ENCODE data around the gene NME4. TPM values are rescaled to one million over a fixed set of nuclear protein-coding genes. Genes with fewer than 3 reads are reported as not detected.

NME4 gene
- total RNA-seq, 4 donors from 2014 or later, result 31.7 to 65.0 (median 59.7) TPM

DNA sequence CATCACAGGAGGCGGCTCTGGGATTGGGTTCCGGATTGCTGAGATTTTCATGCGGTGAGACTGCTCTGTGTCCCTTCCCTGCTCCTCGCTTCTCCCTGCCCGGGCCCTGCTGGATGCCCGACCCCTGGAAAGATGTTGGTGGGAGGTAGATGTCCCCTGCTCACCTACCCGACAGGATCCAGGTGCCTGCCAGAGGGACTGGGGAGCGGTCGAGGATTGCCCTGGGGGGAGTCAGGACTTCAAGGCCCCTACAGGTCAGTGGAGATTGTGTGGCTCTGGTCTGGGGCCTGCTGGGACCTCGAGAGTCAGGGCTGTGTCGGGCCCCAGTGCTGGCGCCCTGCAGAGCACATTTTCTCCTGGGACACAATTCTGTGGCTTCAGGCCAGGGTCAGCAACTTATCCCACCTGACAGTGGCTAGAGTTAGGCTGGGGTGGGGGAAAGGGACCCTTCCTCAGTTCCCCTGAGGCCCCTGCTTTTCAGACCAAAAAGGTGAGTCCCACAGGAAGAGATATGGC is 8.0 kb downstream of the NME4 start:
- DNase-seq, result no peak
- no peaks in the 10 kb centered on the region for H3K36me3 ChIP-seq
- no peak for TF ChIP-seq POLR2A (IDR thresholded peaks at IDR 0.05)
- TF ChIP-seq, protein P1, sequence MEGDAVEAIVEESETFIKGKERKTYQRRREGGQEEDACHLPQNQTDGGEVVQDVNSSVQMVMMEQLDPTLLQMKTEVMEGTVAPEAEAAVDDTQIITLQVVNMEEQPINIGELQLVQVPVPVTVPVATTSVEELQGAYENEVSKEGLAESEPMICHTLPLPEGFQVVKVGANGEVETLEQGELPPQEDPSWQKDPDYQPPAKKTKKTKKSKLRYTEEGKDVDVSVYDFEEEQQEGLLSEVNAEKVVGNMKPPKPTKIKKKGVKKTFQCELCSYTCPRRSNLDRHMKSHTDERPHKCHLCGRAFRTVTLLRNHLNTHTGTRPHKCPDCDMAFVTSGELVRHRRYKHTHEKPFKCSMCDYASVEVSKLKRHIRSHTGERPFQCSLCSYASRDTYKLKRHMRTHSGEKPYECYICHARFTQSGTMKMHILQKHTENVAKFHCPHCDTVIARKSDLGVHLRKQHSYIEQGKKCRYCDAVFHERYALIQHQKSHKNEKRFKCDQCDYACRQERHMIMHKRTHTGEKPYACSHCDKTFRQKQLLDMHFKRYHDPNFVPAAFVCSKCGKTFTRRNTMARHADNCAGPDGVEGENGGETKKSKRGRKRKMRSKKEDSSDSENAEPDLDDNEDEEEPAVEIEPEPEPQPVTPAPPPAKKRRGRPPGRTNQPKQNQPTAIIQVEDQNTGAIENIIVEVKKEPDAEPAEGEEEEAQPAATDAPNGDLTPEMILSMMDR (IDR thresholded peaks at IDR 0.05), result no peak
- H3K27me3 ChIP-seq, result no peaks in the 10 kb centered on the region
- H3K9me3 ChIP-seq, result no peaks in the 10 kb centered on the region
- intact Hi-C loops (cut with DNase I), result no loop called here
- no peak overlapping the region for H3K27ac ChIP-seq
- H3K4me3 ChIP-seq (replicated peaks in 1 of 3), result no peak overlapping the region
- H3K4me1 ChIP-seq, result peaks cover 3 to 5% of the 10 kb centered on the region in 2 donors
- 93 to 94% methylated on average over 6 to 11 of the region's 12 CpGs for WGBS, 2 donors

DNA sequence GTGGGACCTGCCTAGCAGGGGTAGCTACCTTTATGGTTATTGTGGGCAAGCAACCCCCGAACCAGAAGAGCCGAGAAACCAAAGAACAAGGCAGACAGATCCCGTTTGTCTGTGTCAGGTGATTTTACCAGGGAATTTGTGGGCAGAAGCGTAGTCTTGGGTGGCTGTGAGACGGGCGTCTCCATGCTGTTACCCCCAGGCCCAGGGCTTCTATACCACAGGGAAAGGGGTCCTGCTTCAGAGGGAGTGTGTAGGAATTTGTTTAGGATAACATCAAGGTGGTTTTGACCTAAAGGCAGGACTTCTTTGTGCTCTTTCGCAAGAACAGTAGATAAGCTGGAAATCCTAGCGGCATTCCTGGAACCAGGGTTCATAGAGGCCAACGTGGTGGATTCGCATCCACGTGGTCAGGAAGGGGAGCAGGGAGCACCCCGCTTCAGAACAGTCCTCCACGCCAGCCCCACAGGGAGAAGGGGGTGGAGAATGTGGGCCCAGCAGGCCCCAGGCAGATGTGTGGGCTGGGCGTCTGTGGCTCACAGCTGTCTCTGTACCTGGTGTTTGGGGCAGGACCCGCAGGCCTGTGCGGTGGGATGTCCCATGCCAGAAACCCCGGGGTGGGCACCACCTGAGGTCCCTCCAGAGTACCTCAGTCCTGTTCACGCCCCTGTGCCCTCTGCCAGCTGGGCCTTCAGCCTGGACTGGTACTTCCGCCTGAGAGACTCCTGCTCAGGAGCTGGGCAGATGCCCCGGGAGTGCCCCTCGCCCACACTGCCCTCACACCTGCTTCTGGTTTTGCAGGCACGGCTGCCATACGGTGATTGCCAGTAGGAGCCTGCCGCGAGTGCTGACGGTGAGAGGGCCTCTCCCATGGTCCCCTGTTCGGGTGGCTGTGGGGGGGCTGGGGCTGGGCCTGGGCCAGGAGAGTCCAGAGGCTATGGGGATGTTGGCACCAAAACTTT is 8.8 kb downstream of the NME4 start:
- intact Hi-C loops (cut with DNase I), result no loop called here
- no peak overlapping the region for H3K27ac ChIP-seq
- no peaks in the 10 kb centered on the region for H3K36me3 ChIP-seq
- H3K4me3 ChIP-seq (replicated peaks in 1 of 3), result no peak overlapping the region
- H3K4me1 ChIP-seq, result peaks cover 1 to 5% of the 10 kb centered on the region in 2 donors
- no peak for DNase-seq
- H3K9me3 ChIP-seq, result no peaks in the 10 kb centered on the region
- no peaks in the 10 kb centered on the region for H3K27me3 ChIP-seq
- TF ChIP-seq POLR2A (IDR thresholded peaks at IDR 0.05), result no peak
- TF ChIP-seq, protein P1 (IDR thresholded peaks at IDR 0.05), result no peak
- WGBS, 2 donors, result 92 to 94% methylated on average over 21 of the region's 27 CpGs

DNA sequence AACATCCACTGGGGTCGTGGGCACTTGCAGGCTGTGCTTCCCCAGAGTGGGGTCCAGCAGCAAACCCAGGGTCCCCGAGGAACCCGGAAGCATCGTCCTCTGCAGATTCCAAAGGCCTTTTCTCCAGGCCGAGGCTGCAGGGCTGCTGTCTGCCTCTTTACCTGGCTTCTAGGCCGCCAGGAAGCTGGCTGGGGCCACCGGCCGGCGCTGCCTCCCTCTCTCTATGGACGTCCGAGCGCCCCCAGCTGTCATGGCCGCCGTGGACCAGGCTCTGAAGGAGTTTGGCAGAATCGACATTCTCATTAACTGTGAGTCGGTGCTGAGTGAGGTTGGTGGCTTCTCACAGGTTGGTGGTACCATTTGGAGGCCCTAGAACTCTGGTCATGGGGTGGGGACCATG is 10.3 kb downstream of the NME4 start:
- no peak overlapping the region for H3K4me3 ChIP-seq (replicated peaks in 1 of 3)
- no peaks in the 10 kb centered on the region for H3K9me3 ChIP-seq
- no peaks in the 10 kb centered on the region for H3K36me3 ChIP-seq
- no peak overlapping the region for H3K27ac ChIP-seq
- intact Hi-C loops (cut with DNase I), result no loop called here
- 88 to 96% methylated on average over 4 to 15 of the region's 16 CpGs for WGBS, 2 donors
- H3K27me3 ChIP-seq, result no peaks in the 10 kb centered on the region
- no peak for DNase-seq
- TF ChIP-seq, protein P1 (IDR thresholded peaks at IDR 0.05), result no peak
- TF ChIP-seq POLR2A (IDR thresholded peaks at IDR 0.05), result no peak
- H3K4me1 ChIP-seq, result peaks cover 0 to 3% of the 10 kb centered on the region in 2 donors

DNA sequence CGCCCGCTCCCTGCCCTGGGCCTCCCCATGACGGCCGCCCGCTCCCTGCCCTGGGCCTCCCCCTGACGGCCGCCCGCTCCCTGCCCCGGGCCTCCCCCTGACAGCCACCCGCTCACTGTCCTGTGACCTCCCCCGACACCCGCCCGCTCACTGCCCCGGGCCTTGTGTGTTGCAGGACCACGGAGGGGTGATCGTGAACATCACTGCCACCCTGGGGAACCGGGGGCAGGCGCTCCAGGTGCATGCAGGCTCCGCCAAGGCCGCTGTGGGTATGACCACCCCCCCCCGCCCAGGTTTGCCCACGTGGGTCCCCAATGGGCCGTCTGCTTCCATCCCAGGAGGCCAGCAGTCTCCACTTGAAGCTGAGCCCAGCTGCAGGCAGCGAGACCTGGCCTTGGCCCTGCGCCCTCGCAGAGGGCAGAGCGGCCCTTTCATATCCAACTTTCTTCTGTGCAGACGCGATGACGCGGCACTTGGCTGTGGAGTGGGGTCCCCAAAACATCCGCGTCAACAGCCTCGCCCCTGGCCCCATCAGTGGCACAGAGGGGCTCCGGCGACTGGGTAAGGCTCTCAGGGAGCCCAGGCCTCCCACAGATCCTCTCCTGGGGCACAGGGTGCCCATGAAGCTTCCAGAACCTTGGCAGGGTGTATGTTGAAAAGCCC is 13.6 kb downstream of the NME4 start:
- TF ChIP-seq, protein P1 (IDR thresholded peaks at IDR 0.05), result no peak
- TF ChIP-seq POLR2A (IDR thresholded peaks at IDR 0.05), result no peak
- H3K9me3 ChIP-seq, result no peaks in the 10 kb centered on the region
- no peak overlapping the region for H3K4me3 ChIP-seq (replicated peaks in 1 of 3)
- no peaks in the 10 kb centered on the region for H3K4me1 ChIP-seq
- H3K36me3 ChIP-seq, result no peaks in the 10 kb centered on the region
- 94 to 100% methylated on average over 11 to 12 of the region's 36 CpGs for WGBS, 2 donors
- no peak overlapping the region for H3K27ac ChIP-seq
- no peak for DNase-seq
- no peaks in the 10 kb centered on the region for H3K27me3 ChIP-seq
- intact Hi-C loops (cut with DNase I), result no loop called here

Measured in thyroid gland (tissue), 4 donors.